ENCODE results near the gene TRPM7.

Gene TRPM7

GRCh38 chr15:50563756-50564155, 122.8 kb downstream of the TRPM7 start:
- DNase-seq: no peak

DNA sequence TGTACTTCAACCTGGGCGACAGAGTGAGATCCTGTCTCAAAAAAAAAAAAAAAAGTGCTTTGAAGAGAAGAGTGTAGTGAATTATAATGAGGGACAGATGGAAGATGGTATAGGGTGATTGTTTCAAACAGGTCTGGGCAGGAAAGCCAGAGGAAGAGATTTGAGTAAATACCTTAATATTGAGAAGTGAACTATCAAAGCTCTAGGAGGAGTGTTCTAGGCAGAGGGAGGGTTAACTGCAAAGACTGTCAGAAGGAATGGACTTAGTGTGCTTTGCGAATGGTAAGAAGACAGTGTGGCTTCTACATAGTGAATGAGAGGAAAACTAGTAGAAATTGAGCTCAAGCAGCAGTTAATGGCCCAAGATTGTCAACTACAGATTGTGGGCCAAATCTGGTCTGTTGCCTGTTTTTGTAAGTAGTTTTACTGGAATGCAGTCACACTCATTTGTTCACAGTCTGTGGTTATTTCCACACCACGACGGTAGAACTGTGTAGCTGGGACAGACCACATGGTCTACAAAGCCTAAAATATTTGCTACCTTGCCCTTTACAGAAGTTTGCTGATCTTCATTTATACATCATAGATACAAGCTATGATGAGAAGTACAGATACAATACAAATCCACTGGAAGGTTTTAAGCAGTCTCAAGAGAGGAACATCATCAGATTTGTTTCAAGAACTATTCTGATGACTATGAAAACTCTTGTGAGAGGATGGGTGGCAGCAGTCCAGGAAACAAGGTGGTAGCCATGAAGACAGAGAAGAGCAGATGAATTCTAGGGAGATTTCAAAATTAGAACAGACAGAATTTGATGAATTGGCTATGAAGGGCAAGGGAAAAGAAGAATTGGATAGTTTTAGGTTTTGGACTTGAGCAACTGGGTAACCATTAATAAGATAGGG, 123.6 kb downstream of the TRPM7 start:
- no peak for DNase-seq

DNA sequence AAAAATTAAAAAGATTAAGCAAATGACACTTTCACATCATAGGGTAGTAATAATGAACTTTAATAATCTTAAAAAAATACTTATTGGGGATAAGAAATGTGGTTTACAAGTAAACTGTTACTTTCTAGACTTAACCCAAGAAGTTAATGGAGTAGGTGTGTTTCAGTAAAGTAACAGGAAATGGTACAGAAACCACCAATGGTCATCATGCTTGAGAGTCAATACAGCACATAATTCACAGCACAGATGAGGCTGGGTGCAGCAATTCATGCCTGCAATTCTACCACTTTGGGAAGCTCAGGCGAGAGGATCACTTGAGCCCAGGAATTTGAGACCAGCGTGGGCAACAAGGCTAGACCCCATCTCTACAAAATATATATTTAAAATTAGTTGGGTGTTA, 128.6 kb downstream of the TRPM7 start:
- DNase-seq: no peak

DNA sequence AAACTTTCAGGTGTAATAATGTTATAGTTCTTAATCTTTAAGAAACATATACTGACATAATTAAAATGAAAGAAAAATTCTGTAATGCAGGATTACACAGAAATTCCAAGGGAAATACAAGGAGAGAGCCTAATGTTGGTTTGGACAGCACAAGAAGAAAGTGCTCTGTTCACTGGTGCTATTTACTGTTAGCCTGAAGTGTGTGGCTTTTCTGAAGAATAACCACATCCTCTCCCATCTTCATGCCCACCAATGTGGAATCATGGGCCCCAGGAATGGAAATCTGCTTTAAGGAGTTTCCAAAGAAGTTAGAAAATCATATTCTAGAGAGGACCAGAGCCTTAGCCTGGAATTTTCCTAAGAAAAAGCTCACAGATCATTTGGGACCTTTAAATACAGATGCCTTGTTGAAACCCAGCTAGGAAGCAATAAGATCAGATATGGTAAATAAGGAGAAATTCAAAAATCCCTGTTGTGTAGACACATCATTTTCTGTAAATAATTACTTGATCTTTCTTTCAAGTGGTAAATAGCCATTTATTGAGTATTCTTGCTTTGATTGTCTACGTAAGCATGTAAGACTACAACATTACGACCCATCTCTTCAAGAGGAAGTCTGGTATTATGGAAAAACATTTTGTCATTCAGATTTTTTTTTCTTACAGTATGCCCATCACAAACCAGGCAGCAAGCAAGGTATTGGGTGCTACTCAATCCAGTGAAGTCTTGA, 129.8 kb downstream of the TRPM7 start:
- no peak for DNase-seq

GRCh38 chr15:50552238-50552637, 134.4 kb downstream of the TRPM7 start:
- DNase-seq: no peak

- DNase-seq: no peak
Observed at GRCh38 chr15:50549326-50549725, 137.3 kb downstream of the TRPM7 start.

GRCh38 chr15:50546566-50546965, 140.0 kb downstream of the TRPM7 start, which contains the start of gene USP50:
USP50 (minus strand) TSS chr15:50546666; CDS start chr15:50546525, 141 bp downstream.
- no peak for DNase-seq

DNA sequence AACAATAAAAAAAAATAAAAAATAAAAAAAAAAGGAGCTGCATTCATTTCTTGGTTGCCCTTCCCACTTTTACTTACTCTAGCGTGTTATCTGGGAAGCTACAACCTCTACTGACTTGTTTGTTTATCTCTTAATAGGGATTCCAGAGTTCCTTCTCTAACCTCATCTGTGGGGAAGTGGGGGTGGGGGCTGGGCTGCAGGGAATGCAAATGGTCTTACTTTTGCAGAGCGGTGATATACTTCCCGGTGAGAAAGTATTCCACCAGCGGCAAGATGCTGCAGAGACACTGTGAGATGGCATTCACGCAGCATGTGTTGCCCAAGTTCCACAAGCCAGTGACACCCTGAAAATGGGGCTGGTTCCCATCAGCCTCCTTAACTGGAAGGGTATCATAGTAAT, 142.2 kb downstream of the TRPM7 start:
- no peak for DNase-seq

- no peak for DNase-seq
Observed at GRCh38 chr15:50543556-50543955, 143.0 kb downstream of the TRPM7 start.

DNA sequence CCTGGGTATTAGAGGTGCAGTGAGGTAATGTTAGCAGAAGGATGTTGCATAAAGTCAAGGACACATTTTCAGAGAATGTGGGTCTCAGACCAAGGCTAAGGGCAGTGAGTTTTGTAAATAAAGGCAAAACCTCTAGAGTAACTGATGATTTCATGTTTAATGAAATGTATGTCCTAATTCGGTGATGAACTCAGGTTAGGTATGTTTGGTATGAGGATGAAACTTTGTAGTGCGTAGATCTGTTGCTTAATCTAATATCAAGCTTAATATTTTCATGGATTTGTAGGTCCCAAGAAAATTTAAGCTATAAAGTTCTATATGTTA, 143.7 kb downstream of the TRPM7 start:
- DNase-seq: no peak

DNA sequence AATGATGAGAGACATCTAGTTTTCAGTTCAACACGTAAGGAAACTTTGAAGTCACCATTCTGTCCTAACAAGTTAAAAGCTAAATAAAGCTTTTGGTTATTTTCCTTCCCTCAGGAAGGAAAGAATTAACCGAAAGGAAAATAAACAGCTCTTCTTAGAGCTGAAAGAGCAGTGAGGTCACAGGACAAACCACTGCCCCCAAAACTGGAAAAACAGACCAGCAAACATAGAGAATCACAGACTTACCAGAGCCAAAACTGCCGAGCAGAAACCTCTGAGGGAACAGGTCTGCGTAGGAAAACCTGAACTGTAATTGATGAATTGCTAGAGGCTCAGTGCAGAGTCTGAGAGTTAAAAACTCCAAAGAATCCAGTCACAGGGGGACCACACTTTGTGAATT, 154.8 kb downstream of the TRPM7 start:
- DNase-seq: no peak

- DNase-seq: no peak
Observed at GRCh38 chr15:50531163-50531562, 155.4 kb downstream of the TRPM7 start.

GRCh38 chr15:50523851-50524251, 162.7 kb downstream of the TRPM7 start:
- DNase-seq: no peak

DNA sequence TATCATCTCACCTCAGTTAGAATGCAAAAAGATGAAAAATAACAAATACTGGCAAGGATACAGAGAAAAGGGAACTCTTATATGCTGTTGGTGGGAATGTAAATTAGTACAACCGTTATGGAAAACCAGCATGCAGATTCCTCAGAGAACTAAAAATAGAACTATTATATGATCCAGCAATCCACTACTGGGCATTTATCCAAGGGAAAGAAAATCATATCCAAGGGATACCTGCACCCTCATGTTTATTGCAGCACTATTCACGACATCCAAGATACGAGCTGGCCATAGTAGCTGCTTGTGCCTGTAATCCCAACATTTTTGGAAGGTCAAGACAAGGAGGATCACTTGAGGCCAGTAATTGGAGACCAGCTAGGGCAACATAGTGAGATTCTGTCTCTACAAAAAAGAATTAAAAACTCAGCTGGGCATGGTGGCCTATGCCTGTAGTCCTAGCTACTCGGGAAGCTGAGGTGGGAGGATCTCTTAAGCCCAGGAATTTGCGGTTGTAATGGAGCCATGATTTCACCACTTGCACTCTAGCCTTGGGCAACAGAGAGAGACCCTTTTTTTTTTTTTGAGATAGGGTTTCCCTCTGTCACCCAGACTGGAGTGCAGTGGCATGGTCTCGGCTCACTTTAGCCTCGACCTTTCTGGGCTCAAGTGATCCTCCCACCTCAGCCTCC, 166.7 kb downstream of the TRPM7 start:
- DNase-seq: no peak

DNA sequence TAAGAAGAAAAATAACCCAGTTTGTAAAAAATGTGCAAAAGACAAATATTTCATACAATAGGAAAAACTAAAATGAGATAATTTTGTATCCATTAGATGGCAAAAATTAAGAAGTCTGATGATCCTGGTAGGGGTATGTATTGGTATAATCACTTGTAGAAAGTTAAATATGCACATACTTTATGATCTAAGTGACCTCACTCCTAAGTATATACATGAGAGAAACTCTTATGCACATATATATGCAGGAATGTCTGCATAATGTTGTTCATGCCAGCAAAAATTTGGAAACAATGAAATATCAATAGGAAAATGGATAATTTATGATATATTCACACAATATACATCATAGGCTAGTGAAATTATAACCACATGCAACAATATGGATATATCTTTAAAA, 173.6 kb downstream of the TRPM7 start:
- DNase-seq: no peak

All from NCI-H774 (cell line).